ENCODE results near the gene TNS1.

TNS1 gene

GRCh38 chr2:218029366-218030360 is 26.9 kb upstream of the TNS1 start:
- no peak for DNase-seq (ENCODE audit: extremely low read depth, low read depth)
- no peak for TF ChIP-seq CTCF (IDR thresholded peaks at IDR 0.05; ENCODE audit: low read depth, low read length)

GRCh38 chr2:218028562-218029348 is 26.0 kb upstream of the TNS1 start:
- no peak for DNase-seq (ENCODE audit: extremely low read depth, low read depth)
- TF ChIP-seq CTCF (IDR thresholded peaks at IDR 0.05; ENCODE audit: low read depth, low read length) = no peak

- no peak for TF ChIP-seq CTCF (IDR thresholded peaks at IDR 0.05; ENCODE audit: low read depth, low read length)
- DNase-seq (ENCODE audit: extremely low read depth, low read depth) = no peak
Observed at GRCh38 chr2:218028189-218028495, 25.3 kb upstream of the TNS1 start.

- DNase-seq (ENCODE audit: extremely low read depth, low read depth) = no peak
- no peak for TF ChIP-seq CTCF (IDR thresholded peaks at IDR 0.05; ENCODE audit: low read depth, low read length)
Observed at GRCh38 chr2:218027426-218028188, 24.8 kb upstream of the TNS1 start.

- no peak for DNase-seq (ENCODE audit: extremely low read depth, low read depth)
- TF ChIP-seq CTCF (IDR thresholded peaks at IDR 0.05; ENCODE audit: low read depth, low read length) = no peak
Observed at GRCh38 chr2:218026676-218027425, 24.1 kb upstream of the TNS1 start.

GRCh38 chr2:218026244-218026643 is 23.4 kb upstream of the TNS1 start:
- no peak for TF ChIP-seq CTCF (IDR thresholded peaks at IDR 0.05; ENCODE audit: low read depth, low read length)
- no peak for DNase-seq (ENCODE audit: extremely low read depth, low read depth)
